KG1 (cell line): ENCODE measurements around the gene DHX30.
"Not testable (repeated sequence)": the region's sequence is repeated elsewhere in the genome, so short reads cannot be mapped to it uniquely, and the experiment has no call there.

Experiments
- DNase-seq: peaks from one replicate; lab custom pipeline; 2025; lab: John Stamatoyannopoulos, UW

The DHX30 gene

DNA sequence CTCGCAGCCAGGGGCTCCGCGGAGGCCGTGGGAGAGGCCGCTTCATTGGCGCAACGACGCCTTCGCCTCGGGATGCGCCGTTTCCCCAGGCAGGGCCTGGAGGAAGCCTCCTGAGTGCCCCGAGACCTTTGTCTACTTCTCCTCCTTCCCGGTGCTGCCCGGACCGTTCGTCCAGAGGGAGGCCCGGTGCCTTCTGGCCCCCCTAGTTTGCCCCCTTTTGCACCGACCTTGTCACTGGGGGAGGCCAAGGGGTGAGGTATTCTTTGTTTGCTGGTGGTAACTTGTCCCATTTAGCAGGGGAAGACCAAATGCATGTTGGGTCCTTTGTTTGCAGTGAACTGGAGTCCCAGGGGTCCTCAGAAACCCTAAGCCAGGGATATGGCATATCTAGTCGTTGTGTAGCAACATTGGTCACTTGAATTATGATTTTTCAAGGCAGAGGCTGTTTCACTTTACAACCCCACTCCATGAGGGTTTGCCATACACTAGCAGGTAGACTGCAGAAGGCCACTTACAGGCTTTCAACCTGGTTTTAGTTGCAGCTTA, 615 bp downstream of the DHX30 start:
- no peak for DNase-seq

DNA sequence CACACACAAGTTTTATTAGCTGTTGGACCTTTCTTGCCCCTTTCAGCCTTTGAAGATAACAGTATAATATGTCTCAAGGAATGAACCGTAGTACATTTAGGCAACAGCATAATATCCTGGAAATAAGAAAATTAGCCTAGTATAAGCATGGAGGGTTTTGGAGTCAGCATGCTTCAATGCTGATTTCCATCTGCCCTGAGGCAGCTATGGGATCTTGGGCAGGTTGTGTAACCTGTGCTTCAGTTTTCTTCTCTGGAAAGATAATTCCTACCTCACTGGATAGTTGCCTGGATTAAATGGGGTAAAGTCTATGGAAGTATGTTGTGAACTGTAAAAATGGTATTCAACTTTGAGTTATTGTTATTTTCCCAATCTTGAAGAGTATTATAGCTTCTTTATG, 1.6 kb downstream of the DHX30 start:
- DNase-seq: no peak

DNA sequence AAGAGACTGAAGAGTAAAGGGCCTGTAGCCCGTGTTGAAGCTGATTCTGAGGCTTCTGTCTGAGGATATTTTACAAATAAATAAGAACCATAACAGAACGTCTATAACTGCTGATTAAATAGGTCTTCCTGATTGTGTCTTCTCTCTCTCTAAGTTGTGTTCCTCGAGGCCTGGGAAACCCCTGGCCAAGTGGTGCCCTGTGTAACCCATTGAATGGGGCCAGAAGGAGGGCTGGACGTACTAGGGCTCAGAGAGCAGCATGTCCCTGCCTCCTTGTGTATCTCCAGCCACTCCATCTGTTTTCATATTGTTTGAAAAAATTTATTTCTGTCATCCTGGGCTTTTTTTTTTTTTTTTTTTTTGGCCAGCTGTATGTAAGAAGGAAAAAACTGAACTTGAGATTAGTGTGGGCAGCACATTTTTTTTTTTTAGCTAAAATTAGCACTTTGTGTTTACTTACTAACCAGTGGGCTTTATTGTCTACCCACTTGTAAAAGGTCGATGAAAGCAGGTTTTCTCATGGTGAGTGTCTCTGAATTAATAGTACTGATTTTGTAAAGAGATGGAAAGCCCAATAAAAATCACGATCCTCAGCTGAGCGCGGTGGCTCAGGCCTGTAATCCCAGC, 10.7 kb downstream of the DHX30 start:
- no peak for DNase-seq

DNA sequence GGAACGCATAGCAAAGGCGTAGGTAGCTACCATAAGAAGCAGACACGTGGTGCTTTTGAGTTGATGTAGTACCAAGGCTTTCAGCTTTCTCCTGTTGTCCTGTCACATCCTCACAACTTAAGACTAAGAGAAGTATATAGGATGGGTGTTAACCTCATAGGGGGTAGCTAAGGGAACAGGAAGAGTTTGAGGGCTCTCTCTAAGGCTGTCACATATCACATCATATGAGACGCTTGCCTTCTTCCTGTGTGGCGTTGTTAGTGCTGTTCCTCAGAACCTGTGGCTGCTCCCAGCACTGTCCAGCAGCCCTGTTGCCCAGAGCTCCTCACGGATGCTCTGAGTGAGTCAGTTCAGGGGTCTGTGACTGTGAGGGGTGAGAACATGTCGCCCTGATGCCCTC, 14.7 kb downstream of the DHX30 start:
- DNase-seq: no peak

DNA sequence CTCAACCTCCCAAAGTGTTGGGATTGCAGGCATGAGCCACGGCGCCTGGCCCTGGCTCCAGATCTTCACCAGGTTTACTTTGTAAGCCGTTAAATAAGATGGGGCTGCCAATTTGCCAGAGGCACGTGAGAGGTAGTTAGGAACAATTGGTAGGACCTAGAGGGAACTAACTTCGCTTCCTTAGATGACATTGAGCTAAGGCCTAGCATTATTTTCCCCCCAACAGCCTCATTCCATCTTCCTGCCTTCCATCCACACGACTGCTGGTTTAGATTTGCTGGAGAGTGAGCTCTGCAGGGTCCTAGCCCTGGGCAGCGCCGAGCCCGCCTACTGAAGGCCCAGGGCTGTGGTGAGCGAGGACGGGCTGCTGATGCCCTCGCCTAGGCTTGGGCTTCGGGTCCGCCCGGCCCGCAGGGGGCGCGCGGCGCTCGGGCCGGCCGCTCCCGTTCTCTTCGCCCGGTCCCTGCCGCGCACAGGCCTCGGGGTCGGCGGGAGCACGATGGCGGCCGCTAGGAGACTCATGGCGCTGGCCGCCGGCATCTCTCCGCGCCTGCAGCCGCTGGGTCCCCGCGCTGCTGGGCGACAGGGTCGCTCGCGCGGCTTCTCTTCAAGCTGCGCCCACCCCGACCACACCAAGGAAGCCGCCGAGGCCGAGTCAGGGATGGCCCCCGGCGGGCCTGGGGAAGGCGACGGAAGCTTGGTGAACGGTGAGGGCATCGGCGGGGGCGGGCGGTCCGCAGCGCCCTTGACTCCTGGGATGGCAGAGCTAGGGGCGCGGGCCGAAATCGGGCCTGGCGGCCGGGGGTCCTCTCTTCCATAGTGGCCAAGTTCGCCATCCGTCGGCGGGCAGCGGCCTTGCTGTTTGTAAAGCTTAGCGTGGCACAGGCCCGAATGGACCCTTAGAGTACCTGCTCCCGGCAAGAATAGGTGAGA, 21.9 kb downstream of the DHX30 start:
- peak; percentile 78 for DNase-seq

DNA sequence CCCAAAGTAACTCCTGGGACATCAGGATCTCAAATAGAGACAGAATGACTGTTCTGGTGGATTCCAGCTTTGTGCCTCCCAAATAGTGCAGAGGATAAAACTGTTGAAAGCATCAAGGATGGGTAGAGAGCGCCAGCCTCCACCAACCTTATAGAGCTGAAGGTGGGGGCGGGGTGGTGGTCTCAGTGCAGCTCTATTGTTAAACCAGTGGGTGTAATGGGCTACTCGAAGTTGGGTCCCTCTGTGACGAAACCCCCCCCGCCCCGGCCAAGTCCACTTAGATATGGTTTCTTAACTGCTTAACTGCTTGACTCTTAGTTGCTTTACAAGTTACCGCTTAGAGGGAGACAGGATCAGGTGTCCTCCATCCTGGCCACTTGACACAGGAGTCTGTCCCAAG, 22.7 kb downstream of the DHX30 start:
- DNase-seq: no peak

DNA sequence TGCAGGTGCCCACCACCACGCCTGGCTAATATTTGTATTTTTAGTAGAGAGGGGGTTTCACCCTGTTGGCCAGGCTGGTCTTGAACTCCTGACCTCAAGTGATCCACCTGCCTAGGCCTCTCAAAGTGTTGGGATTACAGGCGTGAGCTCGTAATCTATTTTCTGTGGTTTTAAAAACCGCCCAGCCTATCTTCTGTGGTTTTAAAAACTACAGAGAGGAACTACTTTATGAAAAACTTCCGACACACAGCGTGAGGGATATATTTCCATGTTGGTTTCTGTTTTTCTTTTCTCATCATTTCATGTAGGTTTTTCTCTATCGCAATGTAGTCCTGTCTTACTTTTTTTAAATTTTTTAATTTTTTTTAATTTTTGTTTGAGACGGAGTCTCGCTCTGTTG, 26.5 kb downstream of the DHX30 start:
- not testable (repeated sequence) for DNase-seq

DNA sequence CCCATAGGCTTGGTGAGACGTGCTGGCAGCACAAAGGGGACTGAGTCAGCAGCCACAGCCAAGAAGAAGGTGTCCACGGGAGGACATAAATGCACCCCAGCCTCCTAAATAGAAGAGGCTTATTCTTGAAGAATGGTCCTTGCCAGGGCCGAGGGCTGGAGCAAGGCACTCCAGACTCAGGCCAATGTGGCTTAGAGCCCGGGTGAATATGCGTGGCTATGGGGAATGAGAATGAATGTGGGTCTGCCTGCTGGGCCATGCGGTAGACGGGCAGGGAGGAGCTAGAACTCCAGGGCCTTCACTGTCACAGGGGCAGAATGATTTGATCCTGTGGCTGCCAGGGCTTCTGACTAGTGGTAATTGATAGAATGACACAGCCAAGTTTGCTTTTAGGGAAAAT, 34.0 kb downstream of the DHX30 start:
- DNase-seq: no peak

DNA sequence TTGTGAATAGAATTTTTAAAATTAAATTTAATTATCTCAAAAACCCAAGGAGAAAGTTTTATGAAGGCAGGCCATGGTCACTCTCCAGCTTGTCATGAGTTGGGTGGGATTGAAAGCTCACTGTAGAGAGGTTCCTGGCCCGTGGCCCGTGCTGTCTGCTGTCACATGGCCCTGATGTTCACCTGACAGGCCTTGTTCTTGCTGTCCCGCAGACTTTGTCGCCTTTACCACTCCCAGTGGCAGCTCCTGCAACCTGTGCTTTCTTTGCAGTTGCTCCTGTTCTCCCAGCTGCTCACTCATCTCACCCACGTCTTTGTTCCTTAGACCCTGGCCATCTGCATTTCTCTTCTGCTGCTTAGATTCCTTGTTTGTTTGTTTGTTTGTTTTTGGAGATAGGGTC, 35.6 kb downstream of the DHX30 start:
- DNase-seq: no peak

DNA sequence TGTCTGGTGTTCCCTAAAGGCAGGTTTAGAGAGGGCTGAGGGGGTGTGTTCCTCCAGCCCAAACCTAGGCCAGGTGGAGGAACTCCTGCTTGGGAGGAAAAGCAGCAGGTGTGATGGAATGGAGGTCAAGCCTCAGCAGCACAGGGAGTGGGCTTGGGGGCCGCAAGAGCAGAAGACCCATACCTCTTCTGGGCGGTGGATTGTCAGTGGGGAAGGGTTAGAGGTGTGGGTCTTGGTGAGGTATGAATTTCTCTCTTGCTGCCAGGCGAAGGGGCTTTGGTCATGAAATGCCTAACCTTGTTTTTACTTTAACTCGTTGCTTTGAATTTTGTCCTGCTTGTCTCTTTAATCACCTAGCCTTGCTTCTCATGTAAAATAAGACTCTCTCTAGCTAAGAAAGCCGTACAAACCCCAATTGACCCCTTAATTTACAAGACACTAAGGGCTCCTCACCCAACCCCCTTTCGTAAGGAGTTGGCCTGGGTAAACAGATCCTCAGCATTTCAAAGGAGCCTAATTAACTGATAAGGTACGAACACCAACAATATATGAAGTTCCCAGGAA, 38.9 kb downstream of the DHX30 start:
- DNase-seq: no peak

DNA sequence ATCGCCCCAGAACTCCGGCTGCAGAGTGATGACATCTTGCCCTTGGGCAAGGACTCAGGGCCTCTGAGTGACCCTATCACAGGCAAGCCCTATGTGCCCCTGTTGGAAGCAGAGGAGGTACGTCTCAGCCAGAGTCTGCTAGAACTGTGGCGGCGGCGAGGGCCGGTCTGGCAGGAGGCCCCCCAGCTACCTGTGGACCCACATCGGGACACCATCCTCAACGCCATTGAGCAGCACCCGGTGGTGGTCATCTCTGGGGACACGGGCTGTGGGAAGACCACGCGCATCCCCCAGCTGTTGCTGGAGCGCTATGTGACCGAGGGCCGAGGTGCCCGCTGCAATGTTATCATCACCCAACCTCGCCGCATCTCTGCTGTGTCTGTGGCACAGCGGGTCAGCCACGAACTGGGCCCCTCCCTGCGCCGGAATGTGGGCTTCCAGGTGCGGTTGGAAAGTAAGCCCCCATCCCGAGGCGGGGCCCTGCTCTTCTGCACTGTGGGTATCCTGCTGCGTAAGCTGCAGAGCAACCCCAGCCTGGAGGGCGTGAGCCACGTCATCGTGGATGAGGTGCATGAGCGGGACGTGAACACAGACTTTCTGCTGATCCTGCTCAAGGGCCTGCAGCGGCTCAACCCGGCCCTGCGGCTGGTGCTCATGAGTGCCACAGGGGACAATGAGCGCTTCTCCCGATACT, 43.4 kb downstream of the DHX30 start:
- DNase-seq: no peak

DNA sequence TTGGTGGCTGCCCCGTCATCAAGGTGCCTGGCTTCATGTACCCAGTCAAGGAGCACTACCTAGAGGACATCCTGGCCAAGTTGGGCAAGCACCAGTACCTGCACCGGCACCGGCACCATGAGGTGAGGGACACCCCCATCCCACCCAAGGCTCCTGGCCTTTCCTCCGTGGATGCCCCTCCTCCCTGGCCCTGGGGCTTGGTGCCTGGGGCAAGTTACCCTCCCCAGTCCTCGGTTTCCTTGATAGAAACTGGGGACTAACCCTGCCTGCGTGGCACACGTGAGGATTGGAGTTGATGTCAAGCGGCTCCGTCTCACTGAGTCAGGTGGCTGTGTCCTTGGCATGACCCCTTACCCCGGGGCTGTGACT, 43.9 kb downstream of the DHX30 start:
- no peak for DNase-seq

DNA sequence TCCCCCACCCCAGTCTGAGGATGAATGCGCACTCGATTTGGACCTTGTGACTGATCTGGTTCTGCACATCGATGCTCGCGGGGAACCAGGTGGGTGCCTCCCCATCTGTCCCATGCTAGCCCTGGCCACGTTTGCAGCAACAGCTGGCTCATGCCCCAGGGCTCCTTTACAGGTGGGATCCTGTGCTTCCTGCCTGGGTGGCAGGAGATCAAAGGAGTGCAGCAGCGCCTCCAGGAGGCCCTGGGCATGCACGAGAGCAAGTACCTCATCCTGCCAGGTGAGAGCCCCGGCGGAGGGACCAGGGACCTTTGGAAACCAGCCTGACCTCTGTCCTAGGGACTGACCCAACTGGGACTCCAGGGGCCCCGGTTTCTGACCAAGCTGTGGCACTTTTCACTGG, 44.3 kb downstream of the DHX30 start:
- no peak for DNase-seq

DNA sequence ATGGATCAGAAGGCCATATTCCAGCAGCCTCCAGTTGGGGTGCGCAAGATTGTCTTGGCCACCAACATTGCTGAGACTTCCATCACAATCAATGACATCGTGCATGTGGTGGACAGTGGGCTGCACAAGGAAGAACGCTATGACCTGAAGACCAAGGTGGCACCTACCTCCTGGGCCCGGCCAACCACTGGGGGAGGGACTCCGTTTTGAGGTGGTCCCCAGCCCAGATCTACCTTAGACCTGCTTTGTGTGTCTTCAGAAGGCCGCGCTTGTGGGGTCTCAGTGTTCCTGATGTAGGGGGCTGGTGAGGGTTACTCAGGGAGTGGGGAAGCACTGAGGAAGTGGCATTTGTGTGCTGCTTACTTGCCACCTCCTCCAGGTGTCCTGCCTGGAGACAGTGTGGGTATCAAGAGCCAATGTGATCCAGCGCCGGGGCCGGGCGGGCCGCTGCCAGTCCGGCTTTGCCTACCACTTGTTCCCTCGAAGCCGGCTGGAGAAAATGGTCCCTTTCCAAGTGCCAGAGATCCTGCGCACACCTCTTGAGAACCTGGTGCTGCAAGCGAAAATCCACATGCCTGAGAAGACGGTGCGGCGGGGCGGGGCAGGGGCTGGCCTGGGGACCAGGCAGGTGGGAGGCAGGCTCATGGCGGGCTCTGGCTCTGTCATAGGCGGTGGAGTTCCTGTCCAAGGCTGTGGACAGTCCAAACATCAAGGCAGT, 45.0 kb downstream of the DHX30 start:
- DNase-seq: no peak

DNA sequence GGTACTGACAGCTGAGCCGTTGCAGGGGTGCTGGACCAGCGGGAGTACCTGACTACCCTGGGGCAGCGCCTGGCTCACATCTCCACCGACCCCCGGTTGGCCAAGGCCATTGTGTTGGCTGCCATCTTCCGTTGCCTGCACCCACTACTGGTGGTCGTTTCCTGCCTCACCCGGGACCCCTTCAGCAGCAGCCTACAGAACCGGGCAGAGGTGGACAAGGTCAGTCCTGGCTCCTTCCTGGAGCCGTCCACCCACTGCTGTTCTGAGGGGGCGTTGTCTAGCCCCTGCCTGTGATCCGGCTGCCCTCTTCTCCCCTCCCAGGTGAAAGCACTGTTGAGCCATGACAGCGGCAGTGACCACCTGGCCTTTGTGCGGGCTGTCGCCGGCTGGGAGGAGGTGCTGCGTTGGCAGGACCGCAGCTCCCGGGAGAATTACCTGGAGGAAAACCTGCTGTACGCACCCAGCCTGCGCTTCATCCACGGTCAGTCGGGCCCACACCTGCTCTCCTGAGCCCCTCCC, 45.7 kb downstream of the DHX30 start:
- DNase-seq: no peak

DNA sequence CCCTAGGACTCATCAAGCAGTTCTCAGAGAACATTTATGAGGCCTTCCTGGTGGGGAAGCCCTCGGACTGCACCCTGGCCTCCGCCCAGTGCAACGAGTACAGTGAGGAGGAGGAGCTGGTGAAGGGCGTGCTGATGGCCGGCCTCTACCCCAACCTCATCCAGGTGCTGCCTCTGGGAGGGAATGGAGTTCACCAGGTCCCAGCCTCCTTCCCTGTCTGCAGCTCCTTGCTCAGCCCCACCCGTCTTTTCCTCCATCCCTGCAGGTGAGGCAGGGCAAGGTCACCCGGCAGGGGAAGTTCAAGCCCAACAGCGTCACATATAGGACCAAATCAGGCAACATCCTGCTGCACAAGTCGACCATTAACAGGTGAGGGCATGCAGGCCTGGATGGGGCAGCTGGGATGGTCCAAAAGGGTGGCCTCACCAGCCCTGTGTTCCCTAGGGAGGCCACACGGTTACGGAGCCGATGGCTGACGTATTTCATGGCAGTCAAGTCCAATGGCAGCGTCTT, 46.3 kb downstream of the DHX30 start:
- no peak for DNase-seq

DNA sequence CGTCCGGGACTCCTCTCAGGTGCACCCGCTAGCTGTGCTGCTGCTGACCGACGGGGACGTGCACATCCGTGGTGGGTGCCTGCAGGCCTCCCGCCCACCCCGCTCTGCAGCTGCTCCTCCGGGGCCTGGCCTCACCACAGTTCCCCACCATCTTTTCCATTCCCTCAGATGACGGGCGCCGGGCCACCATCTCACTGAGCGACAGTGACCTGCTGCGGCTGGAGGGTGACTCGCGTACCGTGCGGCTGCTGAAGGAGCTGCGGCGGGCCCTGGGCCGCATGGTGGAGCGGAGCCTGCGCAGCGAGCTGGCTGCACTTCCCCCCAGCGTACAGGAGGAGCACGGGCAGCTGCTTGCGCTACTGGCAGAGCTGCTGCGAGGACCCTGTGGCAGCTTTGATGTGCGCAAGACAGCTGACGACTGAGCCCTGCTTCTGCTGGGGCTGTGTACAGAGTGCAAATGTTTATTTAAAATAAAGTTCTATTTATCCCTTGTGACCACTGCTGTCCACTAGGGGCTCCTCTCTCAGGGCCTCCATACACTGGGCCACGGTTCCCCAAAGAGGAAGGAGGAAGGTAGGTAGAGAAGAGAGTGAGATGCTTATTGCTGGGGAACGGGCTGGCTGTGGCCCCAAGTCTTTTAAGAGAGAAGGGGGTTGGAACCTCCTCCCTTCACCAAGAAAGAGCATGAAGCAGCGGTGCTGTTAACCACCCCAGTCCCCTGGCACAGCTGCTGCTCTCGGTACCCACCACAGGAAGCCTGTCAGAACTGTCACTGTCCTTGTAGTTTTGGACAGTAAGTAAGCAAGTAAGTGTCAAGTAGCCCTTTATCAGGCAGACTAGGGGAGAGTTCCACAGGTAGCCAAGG, 47.0 kb downstream of the DHX30 start:
- DNase-seq: no peak

DNA sequence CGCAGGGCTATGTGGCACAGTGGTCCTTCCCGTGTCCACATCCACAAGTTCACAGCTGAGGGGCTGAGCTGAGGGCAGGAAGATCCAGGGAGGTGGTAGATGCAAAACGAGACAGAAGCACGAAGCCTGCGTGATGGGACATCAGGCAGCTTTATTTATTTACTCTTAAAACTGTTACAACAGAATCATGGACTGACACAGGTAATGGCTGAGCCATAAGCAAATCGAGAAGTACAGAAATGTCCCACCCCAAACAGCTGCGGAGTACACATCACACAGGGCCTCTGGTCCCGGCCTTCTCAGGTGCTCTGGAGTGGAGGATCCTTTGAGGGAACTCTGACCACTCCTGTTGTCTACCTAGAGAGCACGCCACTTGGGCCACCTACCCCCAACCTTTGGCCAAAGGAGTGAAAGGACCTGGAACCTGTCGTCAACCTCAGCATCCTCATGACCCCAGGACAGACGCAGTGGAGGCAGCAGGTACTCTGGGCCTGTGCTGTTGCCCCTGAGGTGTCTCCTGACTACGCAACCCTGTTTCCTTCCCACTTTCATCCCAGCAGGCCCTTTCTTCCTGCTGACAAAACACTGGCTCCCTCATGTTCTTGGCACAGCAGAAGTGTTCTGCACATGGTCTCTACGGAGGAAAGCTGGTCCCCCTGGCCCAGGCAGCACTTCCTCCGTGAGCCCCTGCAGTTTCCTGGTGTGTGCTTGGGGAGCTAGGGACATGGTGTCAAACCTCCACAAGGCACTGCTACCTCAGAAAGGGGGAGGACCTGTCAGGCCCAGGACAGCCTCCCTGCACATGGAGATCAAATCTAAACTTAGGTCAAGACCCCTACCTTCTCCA, 47.8 kb downstream of the DHX30 start:
- DNase-seq: no peak

DNA sequence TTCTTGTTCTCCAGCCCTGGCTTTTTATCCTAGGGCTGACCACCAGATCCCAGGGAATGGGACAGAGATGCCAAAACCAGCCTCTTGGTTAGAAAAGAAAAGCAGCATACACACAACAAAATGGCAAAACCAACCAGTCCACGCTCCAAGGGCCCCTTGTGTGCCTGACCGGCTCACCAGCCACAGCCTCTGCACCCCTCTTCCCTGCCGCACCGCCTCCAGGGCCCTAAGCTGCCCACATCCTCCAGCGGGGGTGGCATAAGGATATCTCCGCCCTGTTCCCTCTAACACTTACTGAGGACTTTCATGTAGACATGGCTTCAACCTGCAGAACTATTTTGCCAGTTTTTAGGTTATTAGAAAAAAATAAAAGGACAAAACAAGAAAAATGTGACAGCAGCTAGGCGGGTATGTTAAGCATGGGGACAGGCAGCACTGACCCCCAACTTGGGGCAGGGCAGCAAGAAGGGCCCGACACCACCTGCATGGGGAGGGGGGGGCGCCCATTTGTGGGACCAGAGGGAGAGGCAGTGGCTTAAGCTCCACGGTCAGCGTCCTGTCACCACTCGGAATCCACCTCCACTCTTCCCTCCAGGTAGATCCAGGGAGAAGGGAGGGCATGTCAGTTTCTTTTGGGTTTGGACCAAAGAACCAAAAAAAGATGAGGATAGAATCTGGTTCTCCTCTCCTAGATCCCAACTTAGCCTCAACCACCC, 49.1 kb downstream of the DHX30 start:
- DNase-seq: no peak
